Femur (tissue), 1 donor: ENCODE results near the gene NTMT1.
A peak's percentile ranks its signal among the peaks of the same experiment; 100 is the strongest.

Experiments
- DNase-seq: peaks from one replicate; pipeline ENCODE4 v3.0.0-alpha.2; 2017

Gene NTMT1

GRCh38 chr9:129637673-129638439 is 11.9 kb downstream of the NTMT1 start:
- DNase-seq: no peak

GRCh38 chr9:129639034-129639630 is 13.2 kb downstream of the NTMT1 start:
- no peak for DNase-seq

- DNase-seq: peak; percentile 15
Measured at GRCh38 chr9:129639756-129640085, 13.8 kb downstream of the NTMT1 start.

GRCh38 chr9:129640086-129640870 is 14.3 kb downstream of the NTMT1 start:
- DNase-seq: peak; percentile 31

- peak; percentile 22 for DNase-seq
Measured at GRCh38 chr9:129640871-129641749, 15.1 kb downstream of the NTMT1 start.

GRCh38 chr9:129641750-129642585 is 16.0 kb downstream of the NTMT1 start, which contains the start of gene ASB6:
TSS of gene ASB6 (minus strand) at chr9:129642151. CDS start at chr9:129641999, 152 bp downstream.
- DNase-seq: peak; percentile 98

GRCh38 chr9:129643706-129644105 is 17.7 kb downstream of the NTMT1 start:
- DNase-seq: peak; percentile 21

GRCh38 chr9:129644365-129644764 is 18.4 kb downstream of the NTMT1 start:
- no peak for DNase-seq

- no peak for DNase-seq
Measured at GRCh38 chr9:129644902-129645301, 18.9 kb downstream of the NTMT1 start.

- no peak for DNase-seq
Measured at GRCh38 chr9:129646252-129646651, 20.3 kb downstream of the NTMT1 start.

- no peak for DNase-seq
Measured at GRCh38 chr9:129646654-129647053, 20.7 kb downstream of the NTMT1 start.

GRCh38 chr9:129647635-129648034 is 21.7 kb downstream of the NTMT1 start:
- DNase-seq: no peak

- DNase-seq: peak; percentile 53
Measured at GRCh38 chr9:129648092-129648763, 22.3 kb downstream of the NTMT1 start.

- DNase-seq: no peak
Measured at GRCh38 chr9:129648764-129649115, 22.8 kb downstream of the NTMT1 start.

GRCh38 chr9:129649726-129650679 is 24.0 kb downstream of the NTMT1 start:
- no peak for DNase-seq

- DNase-seq: no peak
Measured at GRCh38 chr9:129650680-129651235, 24.8 kb downstream of the NTMT1 start.

- DNase-seq: no peak
Measured at GRCh38 chr9:129653823-129654553, 28.0 kb downstream of the NTMT1 start.

GRCh38 chr9:129654554-129655040 is 28.6 kb downstream of the NTMT1 start:
- no peak for DNase-seq

- DNase-seq: no peak
Measured at GRCh38 chr9:129655154-129655553, 29.2 kb downstream of the NTMT1 start.
